ENCODE data around the gene DLGAP1. TPM values are rescaled to one million over a fixed set of nuclear protein-coding genes. Genes with fewer than 3 reads are reported as not detected.

DLGAP1 gene
- total and polyA plus RNA-seq, 2 experiments from 2014 or later, result 17.0 to 48.5 TPM

DNA sequence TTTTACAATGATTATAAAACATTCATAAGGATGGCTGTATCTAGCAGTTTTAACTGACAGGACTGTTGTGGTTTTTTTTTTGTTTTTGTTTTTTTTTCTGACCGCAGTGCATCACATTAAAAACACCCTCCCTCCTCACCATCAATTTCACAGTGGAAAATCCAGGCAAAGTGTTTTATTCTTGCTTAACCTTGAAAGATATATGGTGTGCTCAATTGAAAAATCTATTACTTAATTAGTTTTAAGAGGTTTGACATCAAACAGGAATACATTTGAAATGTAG is 250.7 kb downstream of the DLGAP1 start:
- no peaks in the 10 kb centered on the region for H3K36me3 Mint-ChIP-seq (ENCODE audit: low read depth)
- no peak overlapping the region for H3K27ac ChIP-seq (ENCODE audit: low read depth)
- H2AFZ ChIP-seq, result no peak overlapping the region
- no peak overlapping the region for H3K4me2 ChIP-seq
- no peaks in the 10 kb centered on the region for H4K20me1 ChIP-seq (replicated peaks; ENCODE audit: insufficient read depth)
- H3K36me3 ChIP-seq (ENCODE audit: insufficient read depth), result no peaks in the 10 kb centered on the region
- H3F3A ChIP-seq (replicated peaks; ENCODE audit: low read depth), result no peaks in the 10 kb centered on the region
- no peak overlapping the region for H3K4me3 ChIP-seq
- H3K27ac Mint-ChIP-seq, result no peak overlapping the region
- ATAC-seq, result no peak
- DNase-seq (ENCODE audit: low spot score), result no peak
- 0 out of 2 replicates have a peak, but pooled peaks cover 4% of the 10 kb centered on the region for H3K9me2 ChIP-seq (ENCODE audit: insufficient read depth)
- peaks cover 16% of the 10 kb centered on the region for H3K4me1 ChIP-seq (ENCODE audit: insufficient read depth)
- H3K4me1 Mint-ChIP-seq, result peaks cover 26% of the 10 kb centered on the region
- H3K27me3 ChIP-seq (ENCODE audit: insufficient read depth), result no peaks in the 10 kb centered on the region
- H3K79me2 ChIP-seq (replicated peaks; ENCODE audit: insufficient read depth), result 0 out of 2 replicates have a peak, but pooled peaks cover 3% of the 10 kb centered on the region
- no peak for TF ChIP-seq CREB1 (CRISPR knock-in tag; IDR thresholded peaks at IDR 0.05; ENCODE audit: low read depth)
- no peak for TF ChIP-seq ZNF331 (CRISPR knock-in tag; IDR thresholded peaks at IDR 0.05; ENCODE audit: low read depth)
- no peak for TF ChIP-seq ZNF114 (CRISPR knock-in tag; IDR thresholded peaks at IDR 0.05)
- no peak for TF ChIP-seq EZH2 (IDR thresholded peaks at IDR 0.05; ENCODE audit: low read depth, unreplicated experiment)
- TF ChIP-seq, protein P1, sequence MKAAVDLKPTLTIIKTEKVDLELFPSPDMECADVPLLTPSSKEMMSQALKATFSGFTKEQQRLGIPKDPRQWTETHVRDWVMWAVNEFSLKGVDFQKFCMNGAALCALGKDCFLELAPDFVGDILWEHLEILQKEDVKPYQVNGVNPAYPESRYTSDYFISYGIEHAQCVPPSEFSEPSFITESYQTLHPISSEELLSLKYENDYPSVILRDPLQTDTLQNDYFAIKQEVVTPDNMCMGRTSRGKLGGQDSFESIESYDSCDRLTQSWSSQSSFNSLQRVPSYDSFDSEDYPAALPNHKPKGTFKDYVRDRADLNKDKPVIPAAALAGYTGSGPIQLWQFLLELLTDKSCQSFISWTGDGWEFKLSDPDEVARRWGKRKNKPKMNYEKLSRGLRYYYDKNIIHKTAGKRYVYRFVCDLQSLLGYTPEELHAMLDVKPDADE (IDR thresholded peaks at IDR 0.05), result no peak
- no peak for TF ChIP-seq EZH2phosphoT487 (IDR thresholded peaks at IDR 0.05; ENCODE audit: unreplicated experiment)
- TF ChIP-seq, protein P2, sequence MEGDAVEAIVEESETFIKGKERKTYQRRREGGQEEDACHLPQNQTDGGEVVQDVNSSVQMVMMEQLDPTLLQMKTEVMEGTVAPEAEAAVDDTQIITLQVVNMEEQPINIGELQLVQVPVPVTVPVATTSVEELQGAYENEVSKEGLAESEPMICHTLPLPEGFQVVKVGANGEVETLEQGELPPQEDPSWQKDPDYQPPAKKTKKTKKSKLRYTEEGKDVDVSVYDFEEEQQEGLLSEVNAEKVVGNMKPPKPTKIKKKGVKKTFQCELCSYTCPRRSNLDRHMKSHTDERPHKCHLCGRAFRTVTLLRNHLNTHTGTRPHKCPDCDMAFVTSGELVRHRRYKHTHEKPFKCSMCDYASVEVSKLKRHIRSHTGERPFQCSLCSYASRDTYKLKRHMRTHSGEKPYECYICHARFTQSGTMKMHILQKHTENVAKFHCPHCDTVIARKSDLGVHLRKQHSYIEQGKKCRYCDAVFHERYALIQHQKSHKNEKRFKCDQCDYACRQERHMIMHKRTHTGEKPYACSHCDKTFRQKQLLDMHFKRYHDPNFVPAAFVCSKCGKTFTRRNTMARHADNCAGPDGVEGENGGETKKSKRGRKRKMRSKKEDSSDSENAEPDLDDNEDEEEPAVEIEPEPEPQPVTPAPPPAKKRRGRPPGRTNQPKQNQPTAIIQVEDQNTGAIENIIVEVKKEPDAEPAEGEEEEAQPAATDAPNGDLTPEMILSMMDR (conservative IDR thresholded peaks at IDR 0.05; ENCODE audit: low read depth in 2 of 2), result no peak
- no peak for TF ChIP-seq POLR2AphosphoS5 (IDR thresholded peaks at IDR 0.05; ENCODE audit: low read depth)
- no peak for TF ChIP-seq STAT1 (IDR thresholded peaks at IDR 0.05; ENCODE audit: unreplicated experiment)
- TF ChIP-seq NANOG (IDR thresholded peaks at IDR 0.05; ENCODE audit: borderline replicate concordance), result no peak
- TF ChIP-seq, protein P3, sequence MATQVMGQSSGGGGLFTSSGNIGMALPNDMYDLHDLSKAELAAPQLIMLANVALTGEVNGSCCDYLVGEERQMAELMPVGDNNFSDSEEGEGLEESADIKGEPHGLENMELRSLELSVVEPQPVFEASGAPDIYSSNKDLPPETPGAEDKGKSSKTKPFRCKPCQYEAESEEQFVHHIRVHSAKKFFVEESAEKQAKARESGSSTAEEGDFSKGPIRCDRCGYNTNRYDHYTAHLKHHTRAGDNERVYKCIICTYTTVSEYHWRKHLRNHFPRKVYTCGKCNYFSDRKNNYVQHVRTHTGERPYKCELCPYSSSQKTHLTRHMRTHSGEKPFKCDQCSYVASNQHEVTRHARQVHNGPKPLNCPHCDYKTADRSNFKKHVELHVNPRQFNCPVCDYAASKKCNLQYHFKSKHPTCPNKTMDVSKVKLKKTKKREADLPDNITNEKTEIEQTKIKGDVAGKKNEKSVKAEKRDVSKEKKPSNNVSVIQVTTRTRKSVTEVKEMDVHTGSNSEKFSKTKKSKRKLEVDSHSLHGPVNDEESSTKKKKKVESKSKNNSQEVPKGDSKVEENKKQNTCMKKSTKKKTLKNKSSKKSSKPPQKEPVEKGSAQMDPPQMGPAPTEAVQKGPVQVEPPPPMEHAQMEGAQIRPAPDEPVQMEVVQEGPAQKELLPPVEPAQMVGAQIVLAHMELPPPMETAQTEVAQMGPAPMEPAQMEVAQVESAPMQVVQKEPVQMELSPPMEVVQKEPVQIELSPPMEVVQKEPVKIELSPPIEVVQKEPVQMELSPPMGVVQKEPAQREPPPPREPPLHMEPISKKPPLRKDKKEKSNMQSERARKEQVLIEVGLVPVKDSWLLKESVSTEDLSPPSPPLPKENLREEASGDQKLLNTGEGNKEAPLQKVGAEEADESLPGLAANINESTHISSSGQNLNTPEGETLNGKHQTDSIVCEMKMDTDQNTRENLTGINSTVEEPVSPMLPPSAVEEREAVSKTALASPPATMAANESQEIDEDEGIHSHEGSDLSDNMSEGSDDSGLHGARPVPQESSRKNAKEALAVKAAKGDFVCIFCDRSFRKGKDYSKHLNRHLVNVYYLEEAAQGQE (IDR thresholded peaks at IDR 0.05; ENCODE audit: unreplicated experiment), result no peak
- TF ChIP-seq, protein P4, sequence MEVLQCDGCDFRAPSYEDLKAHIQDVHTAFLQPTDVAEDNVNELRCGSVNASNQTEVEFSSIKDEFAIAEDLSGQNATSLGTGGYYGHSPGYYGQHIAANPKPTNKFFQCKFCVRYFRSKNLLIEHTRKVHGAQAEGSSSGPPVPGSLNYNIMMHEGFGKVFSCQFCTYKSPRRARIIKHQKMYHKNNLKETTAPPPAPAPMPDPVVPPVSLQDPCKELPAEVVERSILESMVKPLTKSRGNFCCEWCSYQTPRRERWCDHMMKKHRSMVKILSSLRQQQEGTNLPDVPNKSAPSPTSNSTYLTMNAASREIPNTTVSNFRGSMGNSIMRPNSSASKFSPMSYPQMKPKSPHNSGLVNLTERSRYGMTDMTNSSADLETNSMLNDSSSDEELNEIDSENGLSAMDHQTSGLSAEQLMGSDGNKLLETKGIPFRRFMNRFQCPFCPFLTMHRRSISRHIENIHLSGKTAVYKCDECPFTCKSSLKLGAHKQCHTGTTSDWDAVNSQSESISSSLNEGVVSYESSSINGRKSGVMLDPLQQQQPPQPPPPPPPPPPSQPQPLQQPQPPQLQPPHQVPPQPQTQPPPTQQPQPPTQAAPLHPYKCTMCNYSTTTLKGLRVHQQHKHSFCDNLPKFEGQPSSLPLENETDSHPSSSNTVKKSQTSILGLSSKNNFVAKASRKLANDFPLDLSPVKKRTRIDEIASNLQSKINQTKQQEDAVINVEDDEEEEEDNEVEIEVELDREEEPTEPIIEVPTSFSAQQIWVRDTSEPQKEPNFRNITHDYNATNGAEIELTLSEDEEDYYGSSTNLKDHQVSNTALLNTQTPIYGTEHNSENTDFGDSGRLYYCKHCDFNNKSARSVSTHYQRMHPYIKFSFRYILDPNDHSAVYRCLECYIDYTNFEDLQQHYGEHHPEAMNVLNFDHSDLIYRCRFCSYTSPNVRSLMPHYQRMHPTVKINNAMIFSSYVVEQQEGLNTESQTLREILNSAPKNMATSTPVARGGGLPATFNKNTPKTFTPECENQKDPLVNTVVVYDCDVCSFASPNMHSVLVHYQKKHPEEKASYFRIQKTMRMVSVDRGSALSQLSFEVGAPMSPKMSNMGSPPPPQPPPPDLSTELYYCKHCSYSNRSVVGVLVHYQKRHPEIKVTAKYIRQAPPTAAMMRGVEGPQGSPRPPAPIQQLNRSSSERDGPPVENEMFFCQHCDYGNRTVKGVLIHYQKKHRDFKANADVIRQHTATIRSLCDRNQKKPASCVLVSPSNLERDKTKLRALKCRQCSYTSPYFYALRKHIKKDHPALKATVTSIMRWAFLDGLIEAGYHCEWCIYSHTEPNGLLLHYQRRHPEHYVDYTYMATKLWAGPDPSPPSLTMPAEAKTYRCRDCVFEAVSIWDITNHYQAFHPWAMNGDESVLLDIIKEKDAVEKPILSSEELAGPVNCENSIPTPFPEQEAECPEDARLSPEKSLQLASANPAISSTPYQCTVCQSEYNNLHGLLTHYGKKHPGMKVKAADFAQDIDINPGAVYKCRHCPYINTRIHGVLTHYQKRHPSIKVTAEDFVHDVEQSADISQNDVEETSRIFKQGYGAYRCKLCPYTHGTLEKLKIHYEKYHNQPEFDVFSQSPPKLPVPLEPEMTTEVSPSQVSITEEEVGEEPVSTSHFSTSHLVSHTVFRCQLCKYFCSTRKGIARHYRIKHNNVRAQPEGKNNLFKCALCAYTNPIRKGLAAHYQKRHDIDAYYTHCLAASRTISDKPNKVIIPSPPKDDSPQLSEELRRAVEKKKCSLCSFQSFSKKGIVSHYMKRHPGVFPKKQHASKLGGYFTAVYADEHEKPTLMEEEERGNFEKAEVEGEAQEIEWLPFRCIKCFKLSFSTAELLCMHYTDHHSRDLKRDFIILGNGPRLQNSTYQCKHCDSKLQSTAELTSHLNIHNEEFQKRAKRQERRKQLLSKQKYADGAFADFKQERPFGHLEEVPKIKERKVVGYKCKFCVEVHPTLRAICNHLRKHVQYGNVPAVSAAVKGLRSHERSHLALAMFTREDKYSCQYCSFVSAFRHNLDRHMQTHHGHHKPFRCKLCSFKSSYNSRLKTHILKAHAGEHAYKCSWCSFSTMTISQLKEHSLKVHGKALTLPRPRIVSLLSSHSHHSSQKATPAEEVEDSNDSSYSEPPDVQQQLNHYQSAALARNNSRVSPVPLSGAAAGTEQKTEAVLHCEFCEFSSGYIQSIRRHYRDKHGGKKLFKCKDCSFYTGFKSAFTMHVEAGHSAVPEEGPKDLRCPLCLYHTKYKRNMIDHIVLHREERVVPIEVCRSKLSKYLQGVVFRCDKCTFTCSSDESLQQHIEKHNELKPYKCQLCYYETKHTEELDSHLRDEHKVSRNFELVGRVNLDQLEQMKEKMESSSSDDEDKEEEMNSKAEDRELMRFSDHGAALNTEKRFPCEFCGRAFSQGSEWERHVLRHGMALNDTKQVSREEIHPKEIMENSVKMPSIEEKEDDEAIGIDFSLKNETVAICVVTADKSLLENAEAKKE (CRISPR knock-in tag; IDR thresholded peaks at IDR 0.05), result no peak
- no peak for TF ChIP-seq JUNB (IDR thresholded peaks at IDR 0.05; ENCODE audit: unreplicated experiment)
- no peaks in the 10 kb centered on the region for H3K27me3 Mint-ChIP-seq (ENCODE audit: insufficient read depth, low read depth, poor library complexity)
- H3K9me3 Mint-ChIP-seq, result no peaks in the 10 kb centered on the region
- no peak overlapping the region for H3K4me3 Mint-ChIP-seq

Data from GM23338 (cell line).